ENCODE data around the gene CWC22.
"Not testable (repeated sequence)": the region's sequence is repeated elsewhere in the genome, so short reads cannot be mapped to it uniquely, and the experiment has no call there.

The CWC22 gene

DNA sequence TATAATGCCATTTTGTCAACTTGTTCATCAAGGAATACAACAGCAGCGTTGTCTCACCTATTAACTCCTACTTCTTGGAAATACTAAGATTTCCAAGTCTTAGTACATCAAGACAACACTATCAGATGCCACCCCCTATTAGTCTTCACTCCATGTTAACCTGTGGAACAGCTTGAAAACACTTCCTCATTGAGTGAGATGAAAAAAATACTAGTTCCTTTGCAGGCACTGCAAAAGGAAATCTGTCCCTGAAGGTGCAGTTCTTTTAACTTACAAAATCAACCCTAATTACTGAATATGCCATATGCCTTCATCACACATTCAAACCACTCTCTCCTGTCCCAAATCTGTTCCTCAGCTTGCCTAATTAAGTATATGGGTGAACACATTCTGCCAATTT lies 4.0 kb downstream of the CWC22 start:
- no peak for DNase-seq (ENCODE audit: low read depth)

- DNase-seq (ENCODE audit: low read depth): no peak
Observed at GRCh38 chr2:180002198-180002770, 4.8 kb downstream of the CWC22 start.

DNA sequence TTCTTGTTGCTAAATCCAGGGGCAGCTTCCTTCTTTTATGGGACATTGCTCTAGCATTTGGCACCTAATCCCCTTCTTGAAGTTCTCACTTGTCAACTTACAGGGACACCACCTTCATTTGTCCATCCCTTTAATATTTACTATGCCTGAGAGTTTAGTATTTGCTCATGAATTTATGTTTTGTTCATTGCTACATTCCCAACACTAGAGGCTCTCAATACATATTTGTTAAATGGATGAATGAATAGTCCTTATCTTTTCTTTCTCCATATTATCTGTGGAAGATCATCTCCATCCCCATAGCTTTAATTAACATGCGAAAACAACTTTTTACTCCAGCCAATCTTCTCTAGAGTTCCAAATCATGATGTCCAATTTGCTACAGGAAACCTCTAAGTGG lies 5.4 kb downstream of the CWC22 start:
- no peak for DNase-seq (ENCODE audit: low read depth)

GRCh38 chr2:180000434-180000833 lies 6.7 kb downstream of the CWC22 start:
- no peak for DNase-seq (ENCODE audit: low read depth)

GRCh38 chr2:179999000-179999399 lies 8.1 kb downstream of the CWC22 start:
- DNase-seq (ENCODE audit: low read depth): no peak

GRCh38 chr2:179995741-179996515 lies 11.2 kb downstream of the CWC22 start:
- DNase-seq (ENCODE audit: low read depth): no peak

GRCh38 chr2:179991344-179991743 lies 15.8 kb downstream of the CWC22 start:
- no peak for DNase-seq (ENCODE audit: low read depth)

DNA sequence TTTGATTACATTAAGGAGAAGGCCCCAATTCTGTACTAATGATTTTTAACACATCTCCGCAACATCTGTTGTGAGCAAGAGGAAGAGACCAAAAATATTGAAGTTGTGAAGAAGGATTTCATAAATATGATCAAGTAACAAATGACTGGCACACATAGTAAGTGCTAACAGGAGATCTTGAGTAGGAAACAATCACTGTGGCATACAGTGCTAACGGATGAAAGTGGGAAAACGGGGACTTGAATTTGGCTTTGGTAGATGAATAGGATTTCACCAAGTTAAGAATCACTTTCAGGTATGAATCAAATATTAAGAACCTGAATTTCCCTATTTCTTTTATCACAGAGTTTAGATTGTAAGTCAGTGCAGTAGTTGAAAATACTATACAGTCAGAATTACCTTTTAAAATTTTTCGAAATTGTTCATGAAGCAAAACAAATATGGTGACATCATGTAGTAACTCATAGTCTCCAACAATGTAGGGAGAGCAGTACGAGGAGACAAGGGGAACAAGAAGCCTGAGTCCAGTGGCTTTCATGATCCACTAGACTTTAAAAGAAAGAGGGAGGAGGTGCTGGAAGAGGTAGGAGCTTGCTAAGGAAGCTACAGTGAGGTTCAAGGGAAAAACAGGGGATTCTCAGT lies 16.3 kb downstream of the CWC22 start:
- DNase-seq (ENCODE audit: low read depth): no peak

DNA sequence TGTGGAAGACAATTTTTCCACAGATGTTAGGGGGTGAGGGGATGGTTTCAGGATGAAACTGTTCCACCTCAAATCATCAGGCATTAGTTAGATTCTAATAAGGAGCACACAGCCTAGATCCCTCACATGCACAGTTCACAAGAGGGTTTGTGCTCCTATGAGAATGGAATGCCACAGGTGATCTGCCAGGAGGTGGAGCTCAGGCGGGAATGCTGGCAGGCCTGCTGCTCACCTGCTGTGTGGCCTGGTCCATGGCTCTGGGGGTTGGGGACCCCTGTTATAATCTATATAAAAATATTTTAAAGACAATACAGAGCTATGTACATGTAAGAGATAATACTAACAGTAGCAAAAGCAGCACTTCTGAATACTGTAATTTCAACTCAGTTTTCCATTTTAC lies 19.2 kb downstream of the CWC22 start:
- no peak for DNase-seq (ENCODE audit: low read depth)

DNA sequence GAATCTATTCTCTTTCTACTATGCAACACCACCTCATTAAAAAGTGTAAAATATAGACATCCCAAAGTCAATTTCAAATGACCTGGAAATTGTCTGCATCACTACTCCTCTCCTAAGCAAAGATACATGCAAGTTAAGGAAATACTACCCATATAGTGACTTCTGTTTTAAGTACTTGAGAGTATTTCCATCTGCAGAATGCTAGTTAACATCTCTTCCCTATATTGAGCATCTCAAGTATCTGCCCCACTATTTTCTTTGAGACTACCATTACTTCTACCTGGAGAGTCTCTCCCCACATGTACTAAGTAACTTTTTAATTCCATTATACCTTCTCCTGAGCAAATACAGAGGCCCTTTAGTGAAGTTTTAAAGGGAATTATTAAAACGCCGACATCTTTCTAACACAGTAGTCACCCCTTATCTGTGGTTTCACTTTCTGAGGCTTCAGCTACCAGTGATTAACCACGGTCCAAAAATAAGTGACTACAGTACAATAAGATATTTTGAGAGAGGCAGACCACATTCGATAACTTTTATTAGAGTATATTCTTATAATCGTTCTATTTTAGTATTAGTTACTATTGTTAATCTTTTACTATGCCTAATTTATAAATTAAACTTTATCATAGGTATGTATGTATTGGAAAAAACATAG lies 21.8 kb downstream of the CWC22 start:
- DNase-seq (ENCODE audit: low read depth): no peak

DNA sequence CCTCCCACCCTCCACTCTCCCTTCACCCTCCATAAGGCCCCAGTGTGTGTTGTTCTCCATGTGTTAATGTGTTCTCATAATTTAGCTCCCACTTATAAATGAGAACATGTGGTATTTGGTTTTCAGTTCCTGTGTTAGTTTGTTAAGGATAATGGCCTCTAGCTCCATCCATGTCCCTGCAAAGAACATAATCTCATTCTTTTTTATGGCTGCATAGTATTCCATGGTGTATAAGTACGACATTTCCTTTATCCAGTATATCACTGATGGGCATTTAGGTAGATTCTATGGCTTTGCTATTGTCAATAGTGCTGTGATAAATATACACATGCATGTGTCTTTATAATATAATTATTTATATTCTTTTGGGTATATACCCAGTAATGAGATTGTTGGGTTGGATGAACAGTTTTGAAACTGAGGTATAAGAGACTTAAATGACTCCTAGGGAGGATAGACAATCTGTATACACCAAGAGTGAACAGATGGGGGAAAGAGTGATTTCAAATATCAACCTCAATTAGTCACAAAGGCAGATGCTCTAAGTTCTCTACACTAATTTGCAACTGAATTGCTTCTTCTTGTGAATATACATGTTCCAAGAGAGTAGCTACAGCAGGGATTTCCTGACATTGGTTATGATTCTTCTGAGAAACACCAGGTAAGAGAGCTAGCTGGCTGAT lies 23.7 kb downstream of the CWC22 start:
- no peak for DNase-seq (ENCODE audit: low read depth)

DNA sequence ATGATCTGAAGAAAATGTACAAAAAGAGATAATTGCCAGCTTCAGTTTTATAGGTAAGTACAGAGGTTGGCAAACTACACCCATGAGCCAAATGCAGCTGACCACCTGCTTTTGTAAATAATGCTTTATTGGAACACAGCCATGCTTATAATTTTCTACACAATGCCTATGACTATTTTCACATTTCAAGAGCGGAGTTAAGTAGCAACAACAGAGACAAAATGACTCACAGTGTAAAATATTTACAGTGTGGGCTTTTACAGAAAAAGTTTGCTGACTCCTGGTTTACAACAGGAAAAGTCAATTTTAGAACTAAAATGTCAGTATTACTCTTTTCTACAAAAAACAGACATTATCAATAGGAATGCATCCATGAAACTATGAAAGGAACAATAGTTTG lies 26.0 kb downstream of the CWC22 start:
- no peak for DNase-seq (ENCODE audit: low read depth)

GRCh38 chr2:179974761-179975160 lies 32.3 kb downstream of the CWC22 start:
- no peak for DNase-seq (ENCODE audit: low read depth)

DNA sequence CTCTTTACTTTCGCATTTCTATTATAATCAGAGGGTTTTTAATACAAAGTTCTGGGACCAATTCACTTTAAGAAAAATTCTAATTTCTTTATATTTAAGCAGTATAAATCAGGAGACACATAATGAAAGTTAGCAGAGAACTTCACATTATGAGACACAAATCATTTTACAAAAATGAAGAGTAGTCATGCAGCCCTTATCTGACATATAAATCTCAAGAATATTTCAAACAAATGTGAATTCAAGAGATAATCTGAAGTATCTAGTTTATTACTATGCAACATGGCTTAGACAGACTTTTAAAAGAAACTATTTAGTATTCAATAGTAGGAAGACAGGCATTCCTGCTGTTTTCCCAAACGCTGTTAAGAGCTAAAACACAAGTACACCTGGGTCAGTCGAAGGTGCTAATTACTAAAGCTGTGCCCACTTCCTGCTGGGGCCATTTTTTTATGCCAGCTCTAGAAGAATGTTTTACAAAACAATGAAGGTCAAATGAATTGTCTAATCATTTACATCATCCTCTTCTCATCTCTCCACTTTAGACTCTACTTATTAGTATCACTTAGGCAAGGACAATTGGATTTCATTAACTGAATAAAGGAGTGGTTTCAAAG lies 40.2 kb downstream of the CWC22 start:
- no peak for DNase-seq (ENCODE audit: low read depth)

DNA sequence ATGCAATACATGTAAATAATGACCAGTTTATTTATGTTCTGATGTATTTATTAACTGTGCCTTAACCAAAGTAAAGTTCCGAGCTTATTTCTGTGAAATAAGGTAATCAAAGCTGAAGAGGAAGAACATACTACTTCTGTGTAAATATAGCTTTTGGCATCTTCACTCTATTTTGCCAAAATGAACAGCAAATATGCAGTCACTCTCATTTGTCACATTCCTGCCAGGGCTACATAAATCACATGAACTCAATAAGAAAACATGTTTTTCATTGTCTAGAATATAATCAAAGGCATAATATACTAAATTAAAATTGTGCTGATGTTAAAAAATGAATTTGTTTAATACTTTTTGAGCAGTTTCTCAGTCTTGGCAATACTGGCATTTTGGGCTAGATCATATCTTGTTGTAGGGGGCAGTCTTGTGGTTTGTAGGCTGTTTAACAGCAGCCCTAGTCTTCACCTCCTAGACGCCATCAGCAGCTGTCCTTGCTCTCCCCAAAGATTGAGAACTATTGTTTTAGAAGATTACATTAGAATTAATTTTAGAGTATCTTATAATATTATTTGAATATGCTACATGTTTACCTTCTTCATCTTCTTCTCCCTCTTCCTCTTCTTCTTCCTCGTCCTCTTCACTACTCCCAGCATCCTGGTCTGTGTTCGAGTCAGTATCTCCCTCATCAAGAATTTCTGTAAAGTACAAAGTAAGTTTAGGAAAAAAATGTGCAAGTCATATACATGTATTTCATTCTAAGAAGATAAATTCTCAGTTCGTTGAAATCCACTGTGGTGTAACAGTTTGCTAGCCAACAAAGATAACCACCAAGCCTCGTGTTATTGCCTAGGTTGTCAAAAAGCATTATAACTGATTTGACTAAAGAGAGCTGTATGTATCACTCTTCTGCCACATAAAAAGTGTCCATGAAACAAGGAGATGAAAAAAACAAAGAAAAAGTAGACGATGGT lies 41.5 kb downstream of the CWC22 start:
- no peak for DNase-seq (ENCODE audit: low read depth)

GRCh38 chr2:179963626-179964025 lies 43.5 kb downstream of the CWC22 start:
- no peak for DNase-seq (ENCODE audit: low read depth)

DNA sequence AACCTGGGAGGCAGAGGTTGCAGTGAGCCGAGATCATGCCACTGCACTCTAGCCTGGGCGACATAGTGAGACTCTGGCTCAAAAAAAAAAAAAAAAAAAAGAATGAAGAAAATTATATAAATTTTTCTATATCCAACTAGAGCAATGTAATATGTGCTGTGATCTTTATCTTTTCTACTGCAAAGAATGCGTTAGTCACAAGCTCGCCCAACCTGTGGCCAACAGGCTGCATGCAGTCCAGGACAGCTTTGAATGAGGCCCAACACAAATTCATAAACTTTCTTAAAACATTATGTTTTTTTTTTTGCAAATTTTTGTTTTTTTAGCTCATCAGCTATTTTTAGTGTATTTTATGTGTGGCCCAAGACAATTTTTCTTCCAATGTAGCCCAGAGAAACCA lies 48.8 kb downstream of the CWC22 start:
- DNase-seq (ENCODE audit: low read depth): not testable (repeated sequence)

- DNase-seq (ENCODE audit: low read depth): no peak
Observed at GRCh38 chr2:179954026-179954425, 53.1 kb downstream of the CWC22 start.

DNA sequence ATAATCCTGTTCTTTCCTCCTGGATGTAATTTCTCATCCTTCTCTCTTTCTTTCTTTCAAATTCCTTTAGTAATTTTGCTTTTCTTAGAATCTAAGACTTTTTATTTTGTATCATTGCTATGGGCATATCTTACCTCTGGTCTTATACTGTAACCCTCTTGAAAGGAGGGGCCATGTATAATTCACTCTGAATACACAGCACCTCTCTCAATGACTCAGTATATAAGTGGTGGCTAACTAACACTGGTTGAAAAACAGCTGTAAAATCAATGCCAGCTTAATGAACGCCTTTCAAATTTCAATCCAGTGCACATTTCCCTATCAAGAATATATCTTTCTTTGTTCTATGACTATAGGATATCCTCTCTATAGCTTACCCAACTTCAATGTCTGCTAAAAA lies 53.7 kb downstream of the CWC22 start:
- no peak for DNase-seq (ENCODE audit: low read depth)

DNA sequence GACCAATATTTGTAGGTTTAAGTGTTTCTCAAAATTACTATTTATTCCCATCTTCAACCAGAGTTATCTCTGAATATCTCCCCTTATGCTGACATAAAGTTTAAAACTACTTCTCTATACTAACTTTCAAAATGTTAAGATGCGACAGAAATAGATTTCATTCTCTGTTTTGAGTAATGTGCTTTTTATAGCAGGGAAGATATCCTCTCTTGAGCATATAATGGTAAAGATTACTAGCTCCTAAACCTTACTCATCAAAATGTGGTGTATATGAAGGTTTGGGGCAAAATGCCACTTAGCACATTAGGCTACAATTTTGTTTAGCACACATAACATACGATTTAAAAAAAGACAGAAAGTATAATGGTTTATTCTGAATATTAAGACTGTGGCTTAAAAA lies 54.4 kb downstream of the CWC22 start:
- no peak for DNase-seq (ENCODE audit: low read depth)

DNA sequence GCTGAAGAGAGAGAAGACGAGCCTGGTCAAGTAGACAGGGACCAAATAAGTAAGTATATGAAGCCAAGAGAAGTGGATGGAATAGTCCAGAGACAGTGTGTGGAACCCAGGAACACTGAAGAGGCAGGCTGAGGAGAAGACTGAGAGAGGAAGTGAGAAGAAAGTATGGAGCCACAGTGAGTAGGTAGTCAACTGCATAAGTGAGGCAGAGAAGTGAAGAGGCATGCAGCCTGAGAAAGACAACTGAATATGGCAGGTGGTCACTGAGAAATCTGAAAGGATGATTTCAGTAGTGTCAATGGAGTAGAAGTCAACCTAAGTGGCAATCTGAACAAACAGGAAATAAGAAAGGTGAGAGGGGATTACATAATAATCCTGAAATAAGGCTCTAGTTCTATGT lies 55.4 kb downstream of the CWC22 start:
- DNase-seq (ENCODE audit: low read depth): no peak
